Aorta (tissue), 5 donors: ENCODE data around the gene VPS26B. TPM values are rescaled to one million over a fixed set of nuclear protein-coding genes. Genes with fewer than 3 reads are reported as not detected.
A peak's percentile ranks its signal among the peaks of the same experiment; 100 is the strongest.

Source experiments
- ATAC-seq: fragments of 200-7000 bp; cut with Tn5 transposase; one replicate; pipeline ENCODE4 v1.9.1; 2022; ENCODE audit warnings: moderate library complexity; ENCODE audit not compliant: low FRiP score
- DNase-seq, 2 donors: peaks; one replicate each; pipeline ENCODE4 v3.0.0-alpha.2; 2020
- H3K27ac ChIP-seq, 2 donors: one replicate each; pipeline ENCODE4 v1.5.1; 2013; ENCODE audit warnings: low read length in 2 of 2, mild to moderate bottlenecking in 2 of 2, moderate library complexity in 2 of 2, control low read depth in 1 of 2, inconsistent platforms in 1 of 2, low read depth in 1 of 2
- H3K27me3 ChIP-seq, 2 donors: one replicate each; pipeline ENCODE4 v1.6.1; 2013; ENCODE audit warnings: control low read depth in 1 of 2, low read length in 1 of 2, mild to moderate bottlenecking in 1 of 2, moderate library complexity in 1 of 2; ENCODE audit not compliant: insufficient read depth in 2 of 2, control insufficient read depth in 1 of 2
- H3K36me3 ChIP-seq, 2 donors: one replicate each; pipeline ENCODE4 v1.6.1; 2013; ENCODE audit warnings: control low read depth in 1 of 2, low read length in 1 of 2, mild to moderate bottlenecking in 1 of 2; ENCODE audit not compliant: insufficient read depth in 2 of 2, control insufficient read depth in 1 of 2
- H3K4me1 ChIP-seq, 2 donors: one replicate each; pipeline ENCODE4 v1.6.1; 2013; ENCODE audit warnings: low read length in 2 of 2, control low read depth in 1 of 2, mild to moderate bottlenecking in 1 of 2, moderate library complexity in 1 of 2; ENCODE audit not compliant: insufficient read depth in 2 of 2, control insufficient read depth in 1 of 2
- H3K4me3 ChIP-seq, 2 donors: one replicate each; pipeline ENCODE4 v1.5.1; 2013; ENCODE audit warnings: low read length in 2 of 2, control low read depth in 1 of 2, mild to moderate bottlenecking in 1 of 2
- H3K9me3 ChIP-seq: one replicate; pipeline ENCODE4 v1.6.1; 2013; ENCODE audit warnings: mild to moderate bottlenecking, low read length; ENCODE audit not compliant: control insufficient read depth
- WGBS, 2 donors: extraction: QIAGEN DNeasy Blood & Tissue Kit; methylation state at CpG; one replicate each; pipeline ENCODE4 v1.1.7; 2013; 5-methylcytosine and 5-hydroxymethylcytosine counted together
- intact Hi-C, 2 donors: fragments of 100-400 bp; cut with DNase I; formaldehyde crosslinking; loops; one replicate each; pipeline versions ENCODE4 v1.14.2 to v1.15.0; 2022
- polyA plus RNA-seq, 2 donors: library from polyadenylated mRNA; stranded (reverse); fragments of 200-250 nt; gene quantifications; one replicate each; pipeline ENCODE4 v1.2.3, GENCODE V29; 2013
- total RNA-seq, 2 donors: library from RNA; stranded (reverse); fragmentation: NEBNext Ultra II Directional; extraction: Animal tissue kit (Norgen Biotek cat#: 25700); gene quantifications; one replicate each; pipeline ENCODE4 v1.2.1, GENCODE V29; 2021
- donor health status: healthy with polysubstance abuse.
- donor health status: Bipolar disorder and iron deficiency.
- donor health status: DM: no; HTN: no; CAD: no.
- donor health status: DM: no; HTN: no; CAD: no.
- donor health status: DM: yes; HTN: yes; CAD: no.

VPS26B gene
- total and polyA plus RNA-seq, 4 donors: 17.9 to 42.9 (median 32.0) TPM

DNA sequence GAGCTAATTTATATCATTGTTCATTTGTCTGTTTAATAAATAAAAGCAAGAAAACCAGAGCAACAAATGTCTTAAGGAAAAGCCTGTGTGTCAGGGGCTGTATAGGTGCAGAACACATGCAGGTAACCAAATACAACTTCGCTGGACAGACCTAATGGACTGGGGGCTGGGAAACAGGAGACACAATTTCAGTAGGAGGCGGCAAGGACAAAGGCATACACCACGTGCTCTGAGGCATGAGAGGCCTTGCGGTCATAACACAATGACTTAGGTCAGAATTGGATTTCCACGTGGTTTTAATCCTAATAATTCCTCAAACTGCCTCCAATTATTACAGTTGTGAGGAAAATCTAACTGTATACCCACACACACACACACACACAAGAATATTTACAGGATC is 43.0 kb downstream of the VPS26B start:
- DNase-seq (no peak), ATAC-seq (no peak)
- WGBS, 2 donors: 84 to 86% methylated on average over 5 of the region's 5 CpGs
- no peaks in the 10 kb centered on the region for H3K9me3 ChIP-seq
- no peak overlapping the region for H3K4me3 ChIP-seq
- H3K27me3 ChIP-seq: no peaks in the 10 kb centered on the region
- H3K4me1 ChIP-seq: no peaks in the 10 kb centered on the region
- intact Hi-C loops: no loop called here
- H3K27ac ChIP-seq: no peak overlapping the region
- peaks cover 0 to 4% of the 10 kb centered on the region in 2 donors for H3K36me3 ChIP-seq

GRCh38 chr11:134267966-134268365 is 43.5 kb downstream of the VPS26B start:
- H3K36me3 ChIP-seq: peaks cover 0 to 2% of the 10 kb centered on the region in 2 donors
- DNase-seq (no peak), ATAC-seq (no peak)
- no peaks in the 10 kb centered on the region for H3K9me3 ChIP-seq
- H3K4me1 ChIP-seq: no peaks in the 10 kb centered on the region
- H3K4me3 ChIP-seq: no peak overlapping the region
- H3K27me3 ChIP-seq: no peaks in the 10 kb centered on the region
- intact Hi-C loops: no loop called here
- no peak overlapping the region for H3K27ac ChIP-seq
- 62 to 68% methylated on average over 11 of the region's 11 CpGs for WGBS, 2 donors

GRCh38 chr11:134270250-134270714 is 45.8 kb downstream of the VPS26B start:
- intact Hi-C loops: no loop called here
- no peak overlapping the region for H3K4me3 ChIP-seq
- no peaks in the 10 kb centered on the region for H3K9me3 ChIP-seq
- DNase-seq (no peak), ATAC-seq (no peak)
- H3K27me3 ChIP-seq: no peaks in the 10 kb centered on the region
- 58 to 67% methylated on average over 5 of the region's 5 CpGs for WGBS, 2 donors
- no peak overlapping the region for H3K27ac ChIP-seq
- H3K36me3 ChIP-seq: no peaks in the 10 kb centered on the region
- H3K4me1 ChIP-seq: no peaks in the 10 kb centered on the region

- Histone ChIP-seq H3K4me3 (no peak overlapping the region), H3K27ac (no peak overlapping the region), H3K4me1 (no peaks in the 10 kb centered on the region), H3K27me3 (no peaks in the 10 kb centered on the region), H3K36me3 (no peaks in the 10 kb centered on the region), H3K9me3 (no peaks in the 10 kb centered on the region)
- 86 to 93% methylated on average over 4 of the region's 4 CpGs for WGBS, 2 donors
- no peak for DNase-seq
- intact Hi-C loops: no loop called here
- no peak for ATAC-seq
These were observed 47.5 kb downstream of the VPS26B start for GRCh38 chr11:134271978-134272377.

DNA sequence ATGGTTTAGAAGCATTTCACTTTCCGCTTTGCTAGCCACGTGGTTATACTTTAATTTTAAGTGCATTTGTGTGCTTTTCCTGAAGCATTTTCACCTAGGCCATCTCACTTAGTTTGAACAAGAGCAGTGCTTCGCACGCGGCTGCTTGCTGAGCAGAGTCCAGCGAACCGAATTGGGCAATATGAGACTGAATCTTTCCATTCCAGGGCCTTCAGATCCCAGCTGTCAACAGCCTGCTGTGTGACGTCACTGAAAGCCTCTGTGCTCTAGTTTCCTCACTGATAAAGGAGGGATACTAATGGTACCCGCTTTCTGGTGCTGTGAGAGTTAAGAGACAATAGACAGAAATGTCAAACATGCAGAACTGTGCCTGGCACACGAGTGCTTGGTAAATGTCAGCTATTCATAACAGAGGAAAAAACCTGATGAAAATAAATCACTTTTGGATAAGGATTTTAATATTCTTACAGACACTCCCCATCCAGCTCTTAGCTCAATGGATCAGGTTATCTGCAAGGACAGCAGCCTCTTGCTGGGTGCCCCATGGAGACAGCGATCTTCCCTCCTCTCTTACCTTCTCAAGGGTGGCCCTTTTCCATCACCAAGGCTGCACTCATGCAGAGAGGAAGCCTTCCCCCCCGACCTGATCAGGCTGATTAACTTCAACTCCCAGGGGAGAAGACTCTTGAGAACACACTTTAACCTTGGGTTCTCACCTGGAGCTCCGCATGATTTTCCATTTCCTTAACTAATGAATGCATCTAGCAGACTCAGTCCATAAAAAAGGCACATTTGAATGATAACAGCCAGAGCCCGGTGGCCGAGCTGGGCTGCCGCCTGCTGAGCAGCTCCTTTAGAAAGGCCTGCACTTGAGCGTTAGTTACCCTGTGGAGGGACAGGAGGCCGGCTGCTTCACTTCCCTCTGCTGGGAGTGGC is 48.2 kb downstream of the VPS26B start:
- DNase-seq: no peak
- no peak overlapping the region for H3K27ac ChIP-seq
- intact Hi-C loops: no loop called here
- H3K9me3 ChIP-seq: no peaks in the 10 kb centered on the region
- no peaks in the 10 kb centered on the region for H3K36me3 ChIP-seq
- ATAC-seq: no peak
- H3K27me3 ChIP-seq: no peaks in the 10 kb centered on the region
- H3K4me3 ChIP-seq: no peak overlapping the region
- no peaks in the 10 kb centered on the region for H3K4me1 ChIP-seq
- WGBS, 2 donors: 41 to 44% methylated on average over 18 of the region's 18 CpGs

DNA sequence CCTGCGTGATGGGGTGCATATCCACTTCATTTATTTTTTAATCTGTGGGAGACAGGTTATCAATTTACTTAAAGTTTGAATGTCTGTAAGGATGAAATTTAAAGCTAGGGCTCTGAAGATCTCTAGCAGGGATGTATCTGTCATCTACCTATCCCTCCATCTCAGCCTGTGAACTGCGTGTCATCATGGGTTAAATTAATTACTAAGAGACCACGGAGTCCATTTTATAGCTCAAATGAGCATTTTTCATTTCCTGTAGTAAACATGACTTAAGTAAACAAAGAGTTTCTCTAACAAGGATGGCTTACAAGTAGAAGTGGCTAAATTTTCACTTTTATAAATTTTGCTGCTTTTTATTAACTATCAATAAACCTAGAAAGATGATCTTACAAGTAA is 48.8 kb downstream of the VPS26B start:
- no peaks in the 10 kb centered on the region for H3K9me3 ChIP-seq
- no peak overlapping the region for H3K4me3 ChIP-seq
- DNase-seq (no peak), ATAC-seq (no peak)
- WGBS, 2 donors: 50 to 53% methylated on average over 3 of the region's 3 CpGs
- no peaks in the 10 kb centered on the region for H3K4me1 ChIP-seq
- H3K36me3 ChIP-seq: no peaks in the 10 kb centered on the region
- no peak overlapping the region for H3K27ac ChIP-seq
- no peaks in the 10 kb centered on the region for H3K27me3 ChIP-seq
- intact Hi-C loops: no loop called here

- Histone ChIP-seq H3K36me3 (no peaks in the 10 kb centered on the region), H3K27ac (no peak overlapping the region), H3K4me1 (no peaks in the 10 kb centered on the region), H3K27me3 (no peaks in the 10 kb centered on the region), H3K4me3 (no peak overlapping the region), H3K9me3 (peaks cover 2% of the 10 kb centered on the region)
- WGBS, 2 donors: 34 to 42% methylated on average over 5 of the region's 5 CpGs
- ATAC-seq (no peak), DNase-seq (no peak)
- intact Hi-C loops: no loop called here
These were observed 50.7 kb downstream of the VPS26B start for GRCh38 chr11:134275188-134275533.

DNA sequence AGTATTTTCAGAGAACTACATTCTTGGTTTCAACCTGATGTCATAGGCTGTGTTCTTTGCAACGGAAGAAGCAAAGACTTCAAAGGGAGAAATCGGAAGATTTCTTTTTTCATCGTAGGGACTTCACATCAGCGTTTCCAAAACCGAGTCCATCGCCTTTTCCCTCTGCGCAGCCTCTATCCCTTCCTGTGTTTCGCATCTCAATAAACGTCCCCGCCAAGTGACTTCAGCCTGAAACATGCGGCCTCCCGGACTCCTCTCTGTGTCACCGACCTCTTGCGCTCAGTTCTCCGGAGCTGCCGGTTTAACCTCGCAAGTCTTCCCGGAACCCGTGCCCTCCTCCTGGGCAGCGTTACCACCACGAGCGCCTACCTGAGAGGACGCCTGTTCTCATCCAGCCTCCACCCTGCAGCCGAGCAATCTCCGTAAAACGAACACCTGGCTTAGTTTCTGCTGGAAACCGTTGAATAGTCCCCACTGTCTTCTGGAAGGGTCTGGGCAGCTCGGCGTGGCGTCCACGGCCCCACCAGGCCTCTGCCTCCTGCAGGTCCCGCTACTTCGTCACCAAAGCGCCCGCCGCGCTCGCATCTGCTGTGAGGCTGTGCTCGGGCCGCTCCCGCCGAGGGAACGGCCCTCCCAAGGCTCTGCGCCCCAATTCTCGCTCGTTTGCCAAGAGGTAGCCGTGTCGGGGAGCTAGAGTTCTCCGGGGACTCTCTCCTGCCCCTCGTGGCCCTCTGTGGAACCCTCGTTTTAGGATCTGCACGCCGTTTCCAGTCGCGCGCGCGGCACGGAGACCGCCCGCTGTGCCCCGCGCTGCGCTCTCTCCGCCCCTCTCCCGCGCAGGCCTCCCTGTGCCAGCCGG is 51.3 kb downstream of the VPS26B start, which contains the start of gene GLB1L3:
TSS of gene GLB1L3 (plus strand) at position 846 of the 862 bp plus-strand sequence. CDS start 362 bp downstream, outside the sequence.
- intact Hi-C loops: no loop called here
- H3K27me3 ChIP-seq: no peaks in the 10 kb centered on the region
- no peak within 1 kb of the TSS for H3K27ac ChIP-seq
- peak within 1 kb of the TSS in 1 of 2 donors; percentile 5 for H3K4me3 ChIP-seq
- peaks cover 2% of the 10 kb centered on the region for H3K9me3 ChIP-seq
- 3% methylated on average over 68 of the region's 68 CpGs for WGBS, 2 donors
- H3K36me3 ChIP-seq: no peaks in the 10 kb centered on the region
- DNase-seq (peak in 1 of 2 donors; percentile 75), ATAC-seq (peak; percentile 57)
- no peaks in the 10 kb centered on the region for H3K4me1 ChIP-seq
